GM18867 (cell line): ENCODE results near the gene COPS6.
"Not testable (repeated sequence)": the region's sequence is repeated elsewhere in the genome, so short reads cannot be mapped to it uniquely, and the experiment has no call there.

Source experiments
- ATAC-seq: cut with Tn5 transposase; IDR thresholded peaks from one replicate; pipeline ENCODE4 v1.9.1; 2021; ENCODE audit warnings: mild to moderate bottlenecking, moderate library complexity; ENCODE audit not compliant: unreplicated experiment

COPS6 gene

GRCh38 chr7:100126239-100126930, 37.6 kb downstream of the COPS6 start:
- ATAC-seq, result no peak

- ATAC-seq, result peak; percentile 69
These were observed 38.4 kb downstream of the COPS6 start, which contains the start of gene MBLAC1 for GRCh38 chr7:100126931-100127865. MBLAC1 (plus strand) TSS chr7:100126967; CDS start chr7:100127396, 429 bp downstream.

- no peak for ATAC-seq
These were observed 39.3 kb downstream of the COPS6 start for GRCh38 chr7:100127866-100128636.

GRCh38 chr7:100128637-100128963, 39.8 kb downstream of the COPS6 start:
- ATAC-seq, result no peak

GRCh38 chr7:100130220-100130607, 41.4 kb downstream of the COPS6 start:
- ATAC-seq, result not testable (repeated sequence)

GRCh38 chr7:100130608-100131453, 42.1 kb downstream of the COPS6 start:
- ATAC-seq, result no peak

GRCh38 chr7:100132126-100132525, 43.4 kb downstream of the COPS6 start:
- ATAC-seq, result no peak

- peak; percentile 72 for ATAC-seq
These were observed 44.0 kb downstream of the COPS6 start for GRCh38 chr7:100132697-100133151.

GRCh38 chr7:100137851-100138760, 49.3 kb downstream of the COPS6 start:
- no peak for ATAC-seq

- ATAC-seq, result no peak
These were observed 52.8 kb downstream of the COPS6 start for GRCh38 chr7:100141555-100141949.
